Regular cardiac myocyte (primary cell): ENCODE results near the gene FAM72D. TPM values are rescaled to one million over a fixed set of nuclear protein-coding genes. Genes with fewer than 3 reads are reported as not detected.

Source experiments
- total RNA-seq: library from RNA; depleted of rRNA; stranded (reverse); fragments of >200 nt; gene quantifications from 2 replicates; pipeline ENCODE4 v1.2.3, GENCODE V29; 2014

FAM72D gene
- under 0.01 and 4.2 TPM in 2 replicates for total RNA-seq

GRCh38 chr1:145095284-145096057 lies at the start of gene FAM72D, which contains the start of gene SRGAP2B:
FAM72D (plus strand) TSS chr1:145095974; CDS start chr1:145096848, 874 bp downstream.
SRGAP2B (minus strand) TSS chr1:145095328; CDS start chr1:145092901, 2,427 bp downstream.

Other genes starting within 250 kb of the FAM72D start
- 57.1 and 86.5 TPM in 2 replicates for gene SRGAP2B, start 646 bp upstream of the FAM72D start, total RNA-seq
- not detected in 2 replicates for gene PPIAL4D, start 146.2 kb downstream of the FAM72D start, total RNA-seq